Progenitor cell of endocrine pancreas (in vitro differentiated cells): Measurements from ENCODE around the gene PTGDS. TPM values are rescaled to one million over a fixed set of nuclear protein-coding genes. Genes with fewer than 3 reads are reported as not detected.

ENCODE experiments used
- DNase-seq: peaks from one replicate; pipeline ENCODE4 v3.0.0; 2021; ENCODE audit warnings: low spot score; ENCODE audit not compliant: unreplicated experiment
- H3K27ac Mint-ChIP-seq: 2 replicates; pipeline ENCODE4 v1.8.0; 2021; ENCODE audit warnings: mild to moderate bottlenecking, moderate library complexity, mixed read lengths
- H3K27me3 Mint-ChIP-seq: 2 replicates; pipeline ENCODE4 v1.8.0; 2021; ENCODE audit warnings: mixed read lengths
- H3K36me3 Mint-ChIP-seq: 2 replicates; pipeline ENCODE4 v1.8.0; 2022; ENCODE audit warnings: mixed read lengths; ENCODE audit not compliant: insufficient read depth
- H3K4me1 Mint-ChIP-seq: 2 replicates; pipeline ENCODE4 v1.8.0; 2021; ENCODE audit warnings: low read depth, mixed read lengths
- H3K4me3 Mint-ChIP-seq: 2 replicates; pipeline ENCODE4 v1.8.0; 2021; ENCODE audit warnings: low read depth, mild to moderate bottlenecking, moderate library complexity, mixed read lengths
- H3K9me3 Mint-ChIP-seq: 2 replicates; pipeline ENCODE4 v1.8.0; 2021; ENCODE audit warnings: low read depth, mixed read lengths
- CTCF ChIP-seq: fragments of 200-600 bp; sonication (generic); IDR thresholded peaks from one replicate; pipeline ENCODE4 v1.5.0; 2021; ENCODE audit warnings: antibody characterized with exemption, mild to moderate bottlenecking; ENCODE audit not compliant: unreplicated experiment
- total RNA-seq: library from RNA; stranded (reverse); gene quantifications from 2 replicates; pipeline ENCODE4 v1.2.1, GENCODE V29; 2021

The PTGDS gene
- total RNA-seq, 1 donor from 2014 or later = not detected

- Mint-ChIP-seq H3K4me3 (peak overlapping the region; percentile 24), H3K27me3 (peaks cover 20% of the 10 kb centered on the region), H3K9me3 (no peaks in the 10 kb centered on the region), H3K27ac (no peak overlapping the region), H3K4me1 (no peaks in the 10 kb centered on the region), H3K36me3 (no peaks in the 10 kb centered on the region)
- DNase-seq = no peak
- no peak for TF ChIP-seq CTCF
Measured at GRCh38 chr9:136977649-136978072, 357 bp downstream of the PTGDS start.

- H3K4me1 Mint-ChIP-seq = no peaks in the 10 kb centered on the region
- no peaks in the 10 kb centered on the region for H3K9me3 Mint-ChIP-seq
- TF ChIP-seq CTCF = no peak
- DNase-seq = no peak
- no peaks in the 10 kb centered on the region for H3K36me3 Mint-ChIP-seq
- H3K27ac Mint-ChIP-seq = no peak overlapping the region
- H3K27me3 Mint-ChIP-seq = peaks cover 20% of the 10 kb centered on the region
- no peak overlapping the region for H3K4me3 Mint-ChIP-seq
Measured at GRCh38 chr9:136978073-136978864, 965 bp downstream of the PTGDS start.

DNA sequence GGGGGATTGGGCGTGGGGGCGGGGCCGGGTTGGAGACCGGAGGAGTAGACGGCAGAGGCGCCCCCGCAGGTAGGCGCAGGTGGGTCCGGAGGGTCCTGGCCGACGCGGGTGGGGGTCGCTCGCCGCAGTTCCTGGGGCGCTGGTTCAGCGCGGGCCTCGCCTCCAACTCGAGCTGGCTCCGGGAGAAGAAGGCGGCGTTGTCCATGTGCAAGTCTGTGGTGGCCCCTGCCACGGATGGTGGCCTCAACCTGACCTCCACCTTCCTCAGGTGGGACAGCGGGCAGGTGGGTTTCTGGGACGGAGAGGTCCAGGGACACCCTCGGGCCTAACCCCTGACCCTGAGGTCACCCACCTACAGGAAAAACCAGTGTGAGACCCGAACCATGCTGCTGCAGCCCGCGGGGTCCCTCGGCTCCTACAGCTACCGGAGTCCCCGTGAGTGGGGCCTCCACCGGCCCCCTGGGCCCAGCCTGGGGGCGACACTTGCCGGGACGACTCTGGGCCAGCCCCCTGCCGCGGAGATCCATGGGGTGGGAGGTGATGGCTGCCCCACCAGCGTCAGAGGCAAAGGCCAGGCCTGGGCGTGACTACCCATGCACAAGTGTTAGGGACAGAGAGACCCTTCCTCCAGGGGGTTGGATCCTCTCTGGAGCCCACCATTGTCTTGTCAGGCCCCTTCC is 1.7 kb downstream of the PTGDS start:
- Mint-ChIP-seq H3K27me3 (peaks cover 24% of the 10 kb centered on the region), H3K4me3 (no peak overlapping the region), H3K4me1 (no peaks in the 10 kb centered on the region), H3K36me3 (no peaks in the 10 kb centered on the region), H3K9me3 (no peaks in the 10 kb centered on the region), H3K27ac (no peak overlapping the region)
- no peak for DNase-seq
- TF ChIP-seq CTCF = no peak

- Mint-ChIP-seq H3K9me3 (no peaks in the 10 kb centered on the region), H3K36me3 (no peaks in the 10 kb centered on the region), H3K27ac (no peak overlapping the region), H3K4me1 (no peaks in the 10 kb centered on the region), H3K27me3 (peaks cover 26% of the 10 kb centered on the region), H3K4me3 (no peak overlapping the region)
- DNase-seq = no peak
- no peak for TF ChIP-seq CTCF
Measured at GRCh38 chr9:136979769-136980587, 2.7 kb downstream of the PTGDS start.
